Hepatocyte (in vitro differentiated cells): ENCODE data around the gene GABRP. TPM values are rescaled to one million over a fixed set of nuclear protein-coding genes. Genes with fewer than 3 reads are reported as not detected.
A peak's percentile ranks its signal among the peaks of the same experiment; 100 is the strongest.
"Not testable (repeated sequence)": the region's sequence is repeated elsewhere in the genome, so short reads cannot be mapped to it uniquely, and the experiment has no call there.

Experiments used
- DNase-seq: peaks from one replicate; pipeline ENCODE4 v3.0.0-alpha.2; 2016; ENCODE audit warnings: low spot score
- H2AFZ ChIP-seq: fragments of 200-600 bp; sonication (generic); 2 replicates; pipeline ENCODE4 v1.6.0; 2016; ENCODE audit warnings: antibody characterized with exemption, mild to moderate bottlenecking
- H3K27ac ChIP-seq: fragments of 200-600 bp; sonication (generic); 2 replicates; pipeline ENCODE4 v1.5.1; 2016; ENCODE audit warnings: mild to moderate bottlenecking
- H3K27me3 ChIP-seq: fragments of 200-600 bp; sonication (generic); 2 replicates; pipeline ENCODE4 v1.6.1; 2016
- H3K36me3 ChIP-seq: fragments of 200-600 bp; sonication (generic); replicated peaks from 2 replicates; pipeline ENCODE4 v1.5.1; 2016; ENCODE audit warnings: low read depth; ENCODE audit not compliant: insufficient read depth
- H3K4me1 ChIP-seq: fragments of 200-600 bp; sonication (generic); 2 replicates; pipeline ENCODE4 v1.5.1; 2016; ENCODE audit warnings: mild to moderate bottlenecking, moderate library complexity; ENCODE audit not compliant: insufficient read depth
- H3K4me2 ChIP-seq: fragments of 200-600 bp; sonication (generic); 2 replicates; pipeline ENCODE4 v1.6.0; 2016
- H3K4me3 ChIP-seq: fragments of 200-600 bp; sonication (generic); 2 replicates; pipeline ENCODE4 v1.5.1; 2016; ENCODE audit warnings: mild to moderate bottlenecking
- H3K79me2 ChIP-seq: fragments of 200-600 bp; sonication (generic); 2 replicates; pipeline ENCODE4 v1.6.0; 2017; ENCODE audit warnings: mild to moderate bottlenecking
- H3K9me2 ChIP-seq: fragments of 200-600 bp; sonication (generic); replicated peaks from 2 replicates; pipeline ENCODE4 v1.6.0; 2017; ENCODE audit warnings: mild to moderate bottlenecking; ENCODE audit not compliant: insufficient read depth
- H3K9me3 ChIP-seq: fragments of 200-600 bp; sonication (generic); 2 replicates; pipeline ENCODE4 v1.5.1; 2016; ENCODE audit warnings: low read depth, mild to moderate bottlenecking
- H4K20me1 ChIP-seq: fragments of 200-600 bp; sonication (generic); 2 replicates; pipeline ENCODE4 v1.6.0; 2016; ENCODE audit warnings: mild to moderate bottlenecking; ENCODE audit not compliant: insufficient read depth, poor library complexity, severe bottlenecking
- EZH2 ChIP-seq: fragments of 200-600 bp; sonication (generic); IDR thresholded peaks from 2 replicates; pipeline ENCODE4 v1.6.1; 2016; ENCODE audit warnings: antibody characterized with exemption, mild to moderate bottlenecking, borderline replicate concordance
- EZH2phosphoT487 ChIP-seq: fragments of 200-600 bp; sonication (generic); IDR thresholded peaks from one replicate; pipeline ENCODE4 v1.6.1; 2018; ENCODE audit warnings: antibody characterized with exemption, mild to moderate bottlenecking, low read depth, moderate library complexity; ENCODE audit not compliant: unreplicated experiment, severe bottlenecking
- WGBS: methylation state at CpG from one replicate; pipeline ENCODE4 v1.1.6; 2016; ENCODE audit warnings: low lambda C conversion rate; ENCODE audit errors: missing lambda C conversion rate; 5-methylcytosine and 5-hydroxymethylcytosine counted together
- polyA plus RNA-seq: library from polyadenylated mRNA; unstranded; fragments of >200 nt; fragmentation: Nextera tagmentation; extraction: Ambion mirVana; gene quantifications from 2 replicates; pipeline ENCODE4 v1.2.1, GENCODE V29; 2016
- total RNA-seq: library from RNA; depleted of rRNA; stranded (reverse); fragments of >200 nt; gene quantifications from 2 replicates; pipeline ENCODE4 v1.2.3, GENCODE V29; 2014
- TF ChIP-seq, protein P1 (sequence below): fragments of 200-600 bp; sonication (generic); IDR thresholded peaks from 2 replicates; pipeline ENCODE4 v1.5.1; 2016; ENCODE audit warnings: antibody characterized with exemption, mild to moderate bottlenecking; ENCODE audit not compliant: poor library complexity

The GABRP gene
- total and polyA plus RNA-seq, 2 experiments from 2014 or later, result 91.4 to 136 TPM

- no peaks in the 10 kb centered on the region for H3K9me2 ChIP-seq
- no peaks in the 10 kb centered on the region for H3K27me3 ChIP-seq
- no peak overlapping the region for H2AFZ ChIP-seq
- WGBS, result 54% methylated on average over 11 of the region's 11 CpGs
- no peaks in the 10 kb centered on the region for H4K20me1 ChIP-seq
- H3K79me2 ChIP-seq, result no peaks in the 10 kb centered on the region
- no peak for DNase-seq
- H3K27ac ChIP-seq, result peak overlapping the region; percentile 58
- no peak overlapping the region for H3K4me3 ChIP-seq
- no peak for TF ChIP-seq EZH2phosphoT487
- TF ChIP-seq EZH2, result no peak
- TF ChIP-seq, protein P1, sequence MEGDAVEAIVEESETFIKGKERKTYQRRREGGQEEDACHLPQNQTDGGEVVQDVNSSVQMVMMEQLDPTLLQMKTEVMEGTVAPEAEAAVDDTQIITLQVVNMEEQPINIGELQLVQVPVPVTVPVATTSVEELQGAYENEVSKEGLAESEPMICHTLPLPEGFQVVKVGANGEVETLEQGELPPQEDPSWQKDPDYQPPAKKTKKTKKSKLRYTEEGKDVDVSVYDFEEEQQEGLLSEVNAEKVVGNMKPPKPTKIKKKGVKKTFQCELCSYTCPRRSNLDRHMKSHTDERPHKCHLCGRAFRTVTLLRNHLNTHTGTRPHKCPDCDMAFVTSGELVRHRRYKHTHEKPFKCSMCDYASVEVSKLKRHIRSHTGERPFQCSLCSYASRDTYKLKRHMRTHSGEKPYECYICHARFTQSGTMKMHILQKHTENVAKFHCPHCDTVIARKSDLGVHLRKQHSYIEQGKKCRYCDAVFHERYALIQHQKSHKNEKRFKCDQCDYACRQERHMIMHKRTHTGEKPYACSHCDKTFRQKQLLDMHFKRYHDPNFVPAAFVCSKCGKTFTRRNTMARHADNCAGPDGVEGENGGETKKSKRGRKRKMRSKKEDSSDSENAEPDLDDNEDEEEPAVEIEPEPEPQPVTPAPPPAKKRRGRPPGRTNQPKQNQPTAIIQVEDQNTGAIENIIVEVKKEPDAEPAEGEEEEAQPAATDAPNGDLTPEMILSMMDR, result no peak
- H3K4me2 ChIP-seq, result no peak overlapping the region
- H3K36me3 ChIP-seq, result no peaks in the 10 kb centered on the region
- no peaks in the 10 kb centered on the region for H3K9me3 ChIP-seq
- H3K4me1 ChIP-seq, result peaks cover 6% of the 10 kb centered on the region
These were observed 31.9 kb upstream of the GABRP start for GRCh38 chr5:170751631-170752030.

- H3K4me3 ChIP-seq, result no peak overlapping the region
- H3K27ac ChIP-seq, result peak overlapping the region; percentile 58
- H3K36me3 ChIP-seq, result no peaks in the 10 kb centered on the region
- H4K20me1 ChIP-seq, result no peaks in the 10 kb centered on the region
- DNase-seq, result no peak
- H3K9me3 ChIP-seq, result no peaks in the 10 kb centered on the region
- WGBS, result 68% methylated on average over 10 of the region's 10 CpGs
- H3K79me2 ChIP-seq, result no peaks in the 10 kb centered on the region
- no peak overlapping the region for H3K4me2 ChIP-seq
- no peak overlapping the region for H2AFZ ChIP-seq
- peaks cover 13% of the 10 kb centered on the region for H3K4me1 ChIP-seq
- TF ChIP-seq, protein P1, result no peak
- TF ChIP-seq EZH2phosphoT487 (no peak), EZH2 (no peak)
- no peaks in the 10 kb centered on the region for H3K9me2 ChIP-seq
- H3K27me3 ChIP-seq, result no peaks in the 10 kb centered on the region
These were observed 31.0 kb upstream of the GABRP start for GRCh38 chr5:170752257-170753215.

DNA sequence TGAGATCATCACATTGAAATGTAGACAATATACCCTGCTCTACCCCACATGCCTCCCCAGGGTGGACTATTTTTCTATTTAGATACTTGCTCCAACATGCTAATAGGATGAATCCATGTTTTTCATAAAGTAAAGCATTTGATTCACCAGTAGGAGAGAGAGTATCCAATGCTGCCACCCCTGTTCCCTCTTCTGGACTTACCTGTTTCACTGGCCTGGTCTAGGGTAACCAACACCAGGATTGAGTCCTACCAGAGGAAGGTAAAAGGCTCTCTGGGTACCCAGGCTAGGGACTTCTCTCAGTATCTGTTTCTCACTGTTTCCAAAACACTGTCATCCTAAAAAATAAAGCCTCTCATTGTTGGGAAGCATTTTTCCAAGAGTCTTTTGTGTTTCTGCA lies 30.2 kb upstream of the GABRP start:
- Histone ChIP-seq H3K79me2 (no peaks in the 10 kb centered on the region), H3K4me2 (no peak overlapping the region), H2AFZ (no peak overlapping the region), H3K27ac (no peak overlapping the region), H4K20me1 (no peaks in the 10 kb centered on the region), H3K9me3 (no peaks in the 10 kb centered on the region), H3K4me1 (peaks cover 21% of the 10 kb centered on the region), H3K9me2 (no peaks in the 10 kb centered on the region), H3K36me3 (no peaks in the 10 kb centered on the region), H3K4me3 (no peak overlapping the region), H3K27me3 (no peaks in the 10 kb centered on the region)
- TF ChIP-seq EZH2phosphoT487 (no peak), EZH2 (no peak)
- TF ChIP-seq, protein P1, result no peak
- DNase-seq, result no peak

DNA sequence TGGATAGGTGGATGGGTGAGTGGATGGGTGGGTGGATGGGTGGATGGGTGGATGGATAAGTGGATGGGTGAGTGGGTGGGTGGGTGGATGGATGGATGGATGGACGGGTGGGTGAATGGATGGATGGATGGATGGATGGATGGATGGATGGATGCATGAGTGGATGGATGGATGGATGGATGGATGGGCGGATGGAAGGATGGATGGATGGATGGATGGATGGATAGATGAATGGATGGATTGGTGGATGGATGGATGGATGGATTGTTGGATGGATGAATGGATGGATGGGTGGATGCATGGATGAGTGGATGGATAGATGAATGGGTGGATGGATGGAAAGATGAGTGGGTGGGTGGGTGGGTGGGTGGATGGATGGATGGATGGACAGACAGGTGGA lies 29.0 kb upstream of the GABRP start:
- H3K4me1 ChIP-seq, result peaks cover 21% of the 10 kb centered on the region
- H3K79me2 ChIP-seq, result not testable (repeated sequence)

More for the DNA sequence above, 29.0 kb upstream of the GABRP start:
- not testable (repeated sequence) for H3K27ac ChIP-seq, H3K4me3 ChIP-seq, H3K36me3 ChIP-seq, H4K20me1 ChIP-seq, H3K9me2 ChIP-seq, DNase-seq, H3K27me3 ChIP-seq, H3K9me3 ChIP-seq, H3K4me2 ChIP-seq, H2AFZ ChIP-seq
- no CpG with 5 or more reads among the region's 2 CpGs for WGBS
